GM12878 (cell line): Measurements from ENCODE around the gene WHAMM. TPM values are rescaled to one million over a fixed set of nuclear protein-coding genes. Genes with fewer than 3 reads are reported as not detected.

Source experiments
- ATAC-seq: fragments of 200-7000 bp; cut with Tn5 transposase; 3 replicates; pipeline ENCODE4 v1.9.1; 2020; ENCODE audit warnings: mild to moderate bottlenecking, moderate library complexity
- BruUV-seq: library from RNA; stranded (reverse); fragments of 400-500 nt; replicated peaks from 2 replicates; lab custom pipeline; 2021; lab: Mats Ljungman, UMichigan
- CTCF ChIA-PET: fragments of 300-600 bp; sonication (Branson Sonifier 250); formaldehyde crosslinking; extraction: SDS; loops from one replicate; lab custom pipeline; 2021; ENCODE audit warnings: inconsistent platforms; lab: Yijun Ruan, JAX
- POLR2A ChIA-PET: fragments of 350-600 bp; formaldehyde crosslinking; extraction: SDS; loops from one replicate; lab custom pipeline; 2021; ENCODE audit warnings: inconsistent platforms; lab: Charles Lee
- RAD21 ChIA-PET: fragments of 300-600 bp; sonication (Branson Sonifier 250); formaldehyde crosslinking; loops from one replicate; lab custom pipeline; 2023; ENCODE audit warnings: antibody characterized with exemption; ENCODE audit not compliant: unreplicated experiment; lab: Charles Lee
- SMC1A ChIA-PET: fragments of 300-600 bp; sonication (Branson Sonifier 250); formaldehyde crosslinking; loops from one replicate; lab custom pipeline; 2023; ENCODE audit not compliant: unreplicated experiment, uncharacterized antibody; lab: Charles Lee
- DNase-seq: peaks from one replicate; pipeline ENCODE4 v3.0.0-alpha.2; 2011; ENCODE audit warnings: low read depth, low spot score
- FAIRE-seq: peaks from 3 replicates; lab custom pipeline; 2011; peaks lifted over from hg19 to GRCh38; lab: Jason Lieb, UNC
- H2AFZ ChIP-seq: 2 replicates; pipeline ENCODE4 v1.6.0; 2011; ENCODE audit warnings: low read depth, low read length, control low read depth; ENCODE audit not compliant: control insufficient read depth
- H3K27ac ChIP-seq: 2 replicates; pipeline ENCODE4 v1.5.1; 2011; ENCODE audit warnings: control low read depth; ENCODE audit not compliant: control insufficient read depth, insufficient read depth
- H3K27me3 ChIP-seq, 2 experiments: replicated peaks in 1 of 2; 2 replicates each; pipeline versions ENCODE4 v1.6.0 to v1.6.1; 2011; ENCODE audit warnings: low read length in 1 of 2; ENCODE audit not compliant: control insufficient read depth in 2 of 2, insufficient read depth in 2 of 2
- H3K36me3 ChIP-seq, 2 experiments: 2 replicates each; pipeline ENCODE4 v1.5.1; 2011; ENCODE audit warnings: low read length in 1 of 2; ENCODE audit not compliant: control insufficient read depth in 2 of 2, insufficient read depth in 2 of 2
- H3K4me1 ChIP-seq: 2 replicates; pipeline ENCODE4 v1.6.1; 2011; ENCODE audit warnings: mild to moderate bottlenecking, low read length, moderate library complexity, mixed read lengths; ENCODE audit not compliant: control insufficient read depth, insufficient read depth
- H3K4me2 ChIP-seq: 2 replicates; pipeline ENCODE4 v1.6.0; 2011; ENCODE audit warnings: control low read depth; ENCODE audit not compliant: control insufficient read depth, insufficient read depth
- H3K4me3 ChIP-seq: fragments of 200-600 bp; sonication (generic); 2 replicates; pipeline ENCODE4 v1.5.1; 2016
- H3K79me2 ChIP-seq: 2 replicates; pipeline ENCODE4 v1.6.0; 2011; ENCODE audit warnings: low read length; ENCODE audit not compliant: control insufficient read depth, insufficient read depth
- H3K9ac ChIP-seq: 2 replicates; pipeline ENCODE4 v1.8.0; 2011; ENCODE audit warnings: low read length, control low read depth, mixed read lengths; ENCODE audit not compliant: control insufficient read depth, insufficient read depth
- H3K9me3 ChIP-seq: replicated peaks from 3 replicates; pipeline ENCODE4 v1.5.1; 2011; ENCODE audit warnings: mild to moderate bottlenecking, low read length; ENCODE audit not compliant: control insufficient read depth, insufficient read depth
- H4K20me1 ChIP-seq: 2 replicates; pipeline ENCODE4 v1.6.0; 2011; ENCODE audit not compliant: control insufficient read depth, insufficient read depth
- BCL3 ChIP-seq: IDR thresholded peaks from 2 replicates; pipeline ENCODE4 v1.6.1; 2011; ENCODE audit warnings: borderline replicate concordance, low read depth, mild to moderate bottlenecking, moderate library complexity, low read length; ENCODE audit not compliant: insufficient read depth, poor library complexity, severe bottlenecking
- EP300 ChIP-seq, 2 experiments: fragments of 150-350 bp in 1 of 2; IDR thresholded peaks; 2 replicates each; pipeline ENCODE4 v1.6.1; 2011 to 2012; ENCODE audit warnings: low read depth in 2 of 2, low read length in 2 of 2, borderline replicate concordance in 1 of 2, improper control_type of control experiment in 1 of 2, inconsistent platforms in 1 of 2; ENCODE audit not compliant: control insufficient read depth in 1 of 2
- IKZF1 ChIP-seq: fragments of 450-650 bp; conservative IDR thresholded peaks from 2 replicates; pipeline ENCODE4 v1.6.1; 2017; ENCODE audit warnings: antibody characterized with exemption, mild to moderate bottlenecking
- IKZF2 ChIP-seq, 2 experiments: fragments of 450-650 bp; IDR thresholded peaks; 2 replicates each; pipeline ENCODE4 v1.6.1; 2017; ENCODE audit warnings: mild to moderate bottlenecking in 2 of 2, moderate library complexity in 2 of 2
- IRF4 ChIP-seq: IDR thresholded peaks from 2 replicates; pipeline ENCODE4 v1.6.1; 2011; ENCODE audit warnings: low read depth, low read length
- MLLT1 ChIP-seq: fragments of 450-650 bp; IDR thresholded peaks from 2 replicates; pipeline ENCODE4 v1.6.1; 2016; ENCODE audit warnings: mild to moderate bottlenecking
- NFXL1 ChIP-seq: fragments of 450-650 bp; IDR thresholded peaks from 2 replicates; pipeline ENCODE4 v1.6.1; 2017; ENCODE audit warnings: antibody characterized with exemption, mild to moderate bottlenecking, borderline replicate concordance
- NR2F1 ChIP-seq: fragments of 450-650 bp; conservative IDR thresholded peaks from 2 replicates; pipeline ENCODE4 v1.6.1; 2017; ENCODE audit warnings: mild to moderate bottlenecking
- POLR2AphosphoS2 ChIP-seq: IDR thresholded peaks from 2 replicates; pipeline ENCODE4 v1.6.1; 2011; ENCODE audit warnings: low read depth, mild to moderate bottlenecking, low read length, improper control_type of control experiment, moderate library complexity
- POLR2AphosphoS5 ChIP-seq: IDR thresholded peaks from 2 replicates; pipeline ENCODE4 v1.6.1; 2011; ENCODE audit warnings: mild to moderate bottlenecking, low read length, inconsistent platforms
- ZNF207 ChIP-seq: fragments of 450-650 bp; IDR thresholded peaks from 2 replicates; pipeline ENCODE4 v1.6.1; 2014; ENCODE audit warnings: antibody characterized with exemption, mild to moderate bottlenecking, borderline replicate concordance
- WGBS: methylation state at CpG from one replicate; pipeline ENCODE4 v1.1.6; 2016; ENCODE audit warnings: low lambda C conversion rate; ENCODE audit not compliant: insufficient replicate concordance, insufficient coverage; ENCODE audit errors: missing lambda C conversion rate; 5-methylcytosine and 5-hydroxymethylcytosine counted together
- in situ Hi-C: fragments of 300-500 bp; cut with MboI; formaldehyde crosslinking; loops from 9 replicates; pipeline ENCODE4 v1.14.3; 2018; ENCODE audit warnings: mixed read lengths
- intact Hi-C: fragments of 100-400 bp; cut with micrococcal nuclease; formaldehyde crosslinking; loops from one replicate; pipeline ENCODE4 v1.14.2; 2022; ENCODE audit not compliant: unreplicated experiment
- polyA plus RNA-seq, 11 experiments: library from polyadenylated mRNA; depleted of rRNA in 4 of 11; unstranded in 6 of 11; stranded (reverse) in 5 of 11; fragments of >200 nt; fragmentation: Nextera tagmentation in 4 of 11; fragmentation: Illumina TruSeq in 1 of 11; extraction: Ambion mirVana in 4 of 11; extraction: Trizol in 1 of 11; gene quantifications; 1 replicate in 1 of 11; 2 replicates in 10 of 11; pipeline versions ENCODE4 v1.2.1 to v1.2.3, GENCODE V29; 2011 to 2016; ENCODE audit warnings: inconsistent platforms in 2 of 11, missing spikeins in 2 of 11, low read depth in 1 of 11
- total RNA-seq, 4 experiments: library from RNA; depleted of rRNA in 3 of 4; stranded (reverse); fragments of >200 nt in 3 of 4; fragmentation: Illumina TruSeq in 1 of 4; extraction: Trizol in 1 of 4; gene quantifications; 2 replicates each; pipeline versions ENCODE4 v1.2.1 to v1.2.3, GENCODE V29; 2013 to 2021

The WHAMM gene
- total and polyA plus RNA-seq, 10 of the 15 experiments (the other 5 are each of a cell fraction or from before 2014, with no cell fraction given) = 0.87 to 6.7 (median 2.5) TPM

- 0 out of 2 replicates have a peak, but pooled peaks have one; percentile 23 for TF ChIP-seq POLR2AphosphoS5
- no peak for TF ChIP-seq NR2F1
- TF ChIP-seq, all 136 proteins: peak for 6
Observed at GRCh38 chr15:82830427-82831173, 21.2 kb downstream of the WHAMM start (continued).

- H3K4me1 ChIP-seq = peaks cover 18% of the 10 kb centered on the region
- TF ChIP-seq POLR2AphosphoS2 = 0 out of 2 replicates have a peak, but pooled peaks have one; percentile 14
- TF ChIP-seq IKZF1 = no peak
- no peak for TF ChIP-seq BCL3
- no peak for TF ChIP-seq IKZF2 (IDR thresholded peaks at IDR 0.05)
- no peak for TF ChIP-seq IRF4
- TF ChIP-seq EP300 (IDR thresholded peaks at IDR 0.05; ENCODE audit: borderline replicate concordance in 1 of 2, control insufficient read depth in 1 of 2, low read depth in 2 of 2, low read length in 2 of 2) = no peak
- TF ChIP-seq MLLT1 = peak; percentile 90
- 0 out of 2 replicates have a peak, but pooled peaks have one; percentile 47 for TF ChIP-seq ZNF207
- TF ChIP-seq NFXL1 = no peak
- no peak for FAIRE-seq
- 79% methylated on average over 5 of the region's 5 CpGs for WGBS
- H3K4me3 ChIP-seq = 0 out of 2 replicates have a peak overlapping the region, but pooled peaks have one; percentile 28
- H3K79me2 ChIP-seq = no peaks in the 10 kb centered on the region
- ChIA-PET CTCF (interaction anchor here (1.0 to 2.3 kb wide), 9 partner anchors 13 to 301 kb away, joined by 3 to 10 read pairs (median 4); no protein-coding TSS in a partner anchor), SMC1A (interaction anchor here (0.9 to 2.9 kb wide), 11 partner anchors 16 to 192 kb away, joined by 3 to 15 read pairs (median 4); partner anchors contain the start of genes C15orf40, FSD2 and WHAMM), POLR2A (interaction anchor here (1.8 to 2.2 kb wide), 2 partner anchors 21 to 81 kb away, joined by 8 to 20 read pairs; no protein-coding TSS in a partner anchor), RAD21 (interaction anchor here (0.7 to 2.0 kb wide), 7 partner anchors 13 to 608 kb away, joined by 3 to 19 read pairs (median 5); partner anchors contain the start of gene FSD2)
- H3K27me3 ChIP-seq = no peaks in the 10 kb centered on the region
- H3K27ac ChIP-seq = peak overlapping the region; percentile 56; the same call in 1 of the 2 replicates
- no peak for DNase-seq
- H3K9ac ChIP-seq = no peak overlapping the region
- peaks cover 29% of the 10 kb centered on the region in 2 experiments for H3K36me3 ChIP-seq
- in situ Hi-C loops (loop anchor here (10.0 kb wide), 2 partner anchors 287 to 1537 kb away; partner anchors contain the start of gene RPS17), intact Hi-C loops (loop anchor here (1.0 to 10.0 kb wide), 3 partner anchors 21 to 297 kb away; partner anchors contain the start of gene RAMAC)
- no peak for ATAC-seq
- BruUV-seq = no TSS peak
- no peaks in the 10 kb centered on the region for H3K9me3 ChIP-seq
- no peak overlapping the region for H2AFZ ChIP-seq
- peak overlapping the region; percentile 80 for H3K4me2 ChIP-seq
- peaks cover 13% of the 10 kb centered on the region; the same call in 1 of the 2 replicates for H4K20me1 ChIP-seq
Observed at GRCh38 chr15:82831894-82832600, 22.6 kb downstream of the WHAMM start.
